Sigmoid colon (tissue), 7 donors: Measurements from ENCODE around the gene FAM168B. TPM values are rescaled to one million over a fixed set of nuclear protein-coding genes. Genes with fewer than 3 reads are reported as not detected.

Experiments used
- DNase-seq: peaks from one replicate; pipeline ENCODE4 v3.0.0-alpha.2; 2019
- H3K27ac ChIP-seq, 4 donors: fragments of 200-600 bp; sonication (generic); one replicate each; pipeline ENCODE4 v1.5.1; 2016 to 2019; ENCODE audit warnings: mild to moderate bottlenecking in 1 of 4
- H3K27me3 ChIP-seq, 3 donors: fragments of 200-600 bp; sonication (generic); one replicate each; pipeline ENCODE4 v1.5.1; 2019; ENCODE audit warnings: mild to moderate bottlenecking in 1 of 3
- H3K36me3 ChIP-seq, 4 donors: fragments of 200-600 bp; sonication (generic); one replicate each; pipeline ENCODE4 v1.5.1; 2016 to 2019
- H3K4me1 ChIP-seq, 4 donors: fragments of 200-600 bp; sonication (generic); one replicate each; pipeline ENCODE4 v1.5.1; 2017 to 2019
- H3K4me3 ChIP-seq, 4 donors: fragments of 200-600 bp; sonication (generic); one replicate each; pipeline ENCODE4 v1.5.1; 2017 to 2019; ENCODE audit warnings: mild to moderate bottlenecking in 2 of 4, moderate library complexity in 1 of 4
- H3K9me3 ChIP-seq, 4 donors: fragments of 200-600 bp in 3 of 4; sonication (generic) in 3 of 4; one replicate each; pipeline versions ENCODE4 v1.5.1 to v1.6.1; 2013 to 2019
- EP300 ChIP-seq, 4 donors: sonication (generic); formaldehyde crosslinking; IDR thresholded peaks; one replicate each; pipeline ENCODE4 v1.6.1; 2017; ENCODE audit warnings: antibody characterized with exemption in 4 of 4
- POLR2A ChIP-seq, 2 donors: fragments of 450-650 bp; IDR thresholded peaks; one replicate each; pipeline ENCODE4 v1.6.1; 2016; ENCODE audit warnings: antibody characterized with exemption in 2 of 2, mild to moderate bottlenecking in 2 of 2, moderate library complexity in 2 of 2
- POLR2AphosphoS5 ChIP-seq, 4 donors: sonication (generic); formaldehyde crosslinking; IDR thresholded peaks; one replicate each; pipeline ENCODE4 v1.6.1; 2017; ENCODE audit warnings: antibody characterized with exemption in 4 of 4
- WGBS, 2 donors: extraction: QIAGEN DNeasy Blood & Tissue Kit; methylation state at CpG; one replicate each; pipeline ENCODE4 v1.1.7; 2013; 5-methylcytosine and 5-hydroxymethylcytosine counted together
- intact Hi-C: fragments of 100-400 bp; cut with DNase I; formaldehyde crosslinking; loops from one replicate; pipeline ENCODE4 v1.15.1; 2023
- polyA plus RNA-seq, 3 donors: library from polyadenylated mRNA; stranded (reverse); fragments of 200-250 nt; gene quantifications; one replicate each; pipeline ENCODE4 v1.2.3, GENCODE V29; 2013
- total RNA-seq, 4 donors: library from RNA; depleted of rRNA; stranded (reverse); fragments of >200 nt; gene quantifications; one replicate each; pipeline ENCODE4 v1.1.0, GENCODE V29; 2016
- TF ChIP-seq, protein P1 (sequence below), 4 experiments: fragments of 450-650 bp in 3 of 4; fragments of 200-600 bp in 1 of 4; IDR thresholded peaks; one replicate each; pipeline ENCODE4 v1.5.1; 2016 to 2019; ENCODE audit warnings: antibody characterized with exemption in 4 of 4, mild to moderate bottlenecking in 3 of 4, moderate library complexity in 2 of 4
- donor health status: healthy with polysubstance abuse.
- donor health status: Bipolar disorder and iron deficiency.
- donor health status: healthy.

The FAM168B gene
- total and polyA plus RNA-seq, 7 donors: 29.1 to 153 (median 125) TPM

DNA sequence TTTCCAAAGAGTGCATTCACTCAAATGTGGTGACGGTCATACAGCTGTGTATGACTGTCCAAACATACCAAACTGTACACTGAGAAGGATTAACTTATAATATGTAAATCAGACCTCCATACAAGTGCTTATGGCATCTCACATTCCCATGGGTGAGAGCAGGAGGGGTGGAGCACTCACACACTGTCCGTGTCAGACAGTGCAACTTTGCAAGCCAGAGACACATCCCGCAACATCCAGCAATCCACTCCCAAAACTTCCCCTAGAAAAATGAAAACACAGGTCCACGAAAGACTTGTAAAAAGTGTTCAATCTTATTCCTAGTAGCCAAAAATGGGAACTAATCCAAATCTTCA, 36.4 kb downstream of the FAM168B start:
- intact Hi-C loops: no loop called here
- Histone ChIP-seq H3K9me3 (no peaks in the 10 kb centered on the region), H3K36me3 (peaks cover 19 to 58% (median 28%) of the 10 kb centered on the region in 4 donors), H3K4me1 (peaks cover 0 to 43% (median 30%) of the 10 kb centered on the region in 4 donors), H3K4me3 (no peak overlapping the region), H3K27me3 (no peaks in the 10 kb centered on the region), H3K27ac (no peak overlapping the region)
- DNase-seq: no peak
- WGBS, 2 donors: 87 to 91% methylated on average over 4 of the region's 4 CpGs
- no peak for TF ChIP-seq EP300 (IDR thresholded peaks at IDR 0.05)
- TF ChIP-seq, protein P1, sequence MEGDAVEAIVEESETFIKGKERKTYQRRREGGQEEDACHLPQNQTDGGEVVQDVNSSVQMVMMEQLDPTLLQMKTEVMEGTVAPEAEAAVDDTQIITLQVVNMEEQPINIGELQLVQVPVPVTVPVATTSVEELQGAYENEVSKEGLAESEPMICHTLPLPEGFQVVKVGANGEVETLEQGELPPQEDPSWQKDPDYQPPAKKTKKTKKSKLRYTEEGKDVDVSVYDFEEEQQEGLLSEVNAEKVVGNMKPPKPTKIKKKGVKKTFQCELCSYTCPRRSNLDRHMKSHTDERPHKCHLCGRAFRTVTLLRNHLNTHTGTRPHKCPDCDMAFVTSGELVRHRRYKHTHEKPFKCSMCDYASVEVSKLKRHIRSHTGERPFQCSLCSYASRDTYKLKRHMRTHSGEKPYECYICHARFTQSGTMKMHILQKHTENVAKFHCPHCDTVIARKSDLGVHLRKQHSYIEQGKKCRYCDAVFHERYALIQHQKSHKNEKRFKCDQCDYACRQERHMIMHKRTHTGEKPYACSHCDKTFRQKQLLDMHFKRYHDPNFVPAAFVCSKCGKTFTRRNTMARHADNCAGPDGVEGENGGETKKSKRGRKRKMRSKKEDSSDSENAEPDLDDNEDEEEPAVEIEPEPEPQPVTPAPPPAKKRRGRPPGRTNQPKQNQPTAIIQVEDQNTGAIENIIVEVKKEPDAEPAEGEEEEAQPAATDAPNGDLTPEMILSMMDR (IDR thresholded peaks at IDR 0.05): no peak
- TF ChIP-seq POLR2AphosphoS5 (IDR thresholded peaks at IDR 0.05): no peak
- no peak for TF ChIP-seq POLR2A (IDR thresholded peaks at IDR 0.05)

DNA sequence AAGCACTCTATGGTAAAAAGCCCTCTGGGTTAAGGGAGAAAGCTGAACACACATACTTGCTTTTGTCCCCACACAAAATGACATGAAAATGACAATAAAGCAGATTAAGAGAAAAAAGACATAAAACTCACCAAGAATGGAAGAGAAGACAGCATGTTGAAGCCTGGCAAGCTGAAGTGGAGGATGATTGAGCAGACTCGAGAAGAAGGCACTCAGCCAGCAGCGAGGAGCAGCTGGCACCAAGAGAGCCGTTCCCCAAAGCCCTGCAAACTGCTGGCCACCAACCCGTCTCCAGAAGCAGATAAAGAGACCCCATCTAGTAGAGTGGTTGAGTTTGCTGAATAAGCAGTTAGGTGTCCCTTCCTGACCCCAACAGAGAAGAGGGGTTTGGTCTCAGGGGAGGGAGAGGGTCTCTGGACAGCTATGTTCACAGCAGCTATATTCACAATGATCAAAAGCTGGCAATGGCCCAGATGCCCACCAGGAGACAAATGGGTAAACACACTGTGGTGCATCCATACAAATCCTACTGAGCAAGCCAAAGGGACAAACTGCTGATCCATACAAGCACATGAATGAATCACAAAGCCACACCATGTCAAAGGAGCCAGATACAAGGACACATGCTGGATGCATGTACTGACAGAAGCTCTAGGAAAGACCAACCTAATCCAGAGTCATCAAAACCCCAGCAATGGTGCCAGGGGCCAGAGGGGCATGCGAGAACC, 36.9 kb downstream of the FAM168B start:
- intact Hi-C loops: no loop called here
- 84 to 85% methylated on average over 5 of the region's 5 CpGs for WGBS, 2 donors
- no peak overlapping the region for H3K4me3 ChIP-seq
- H3K9me3 ChIP-seq: no peaks in the 10 kb centered on the region
- DNase-seq: no peak
- H3K4me1 ChIP-seq: peaks cover 0 to 40% (median 26%) of the 10 kb centered on the region in 4 donors
- H3K27me3 ChIP-seq: no peaks in the 10 kb centered on the region
- H3K27ac ChIP-seq: peak overlapping the region in 3 of 4 donors; percentile 46 to 59 (median 49)
- TF ChIP-seq EP300 (IDR thresholded peaks at IDR 0.05) (no peak), POLR2AphosphoS5 (IDR thresholded peaks at IDR 0.05) (no peak), POLR2A (IDR thresholded peaks at IDR 0.05) (no peak)
- TF ChIP-seq, protein P1 (IDR thresholded peaks at IDR 0.05): no peak
- peaks cover 24 to 63% (median 33%) of the 10 kb centered on the region in 4 donors for H3K36me3 ChIP-seq

DNA sequence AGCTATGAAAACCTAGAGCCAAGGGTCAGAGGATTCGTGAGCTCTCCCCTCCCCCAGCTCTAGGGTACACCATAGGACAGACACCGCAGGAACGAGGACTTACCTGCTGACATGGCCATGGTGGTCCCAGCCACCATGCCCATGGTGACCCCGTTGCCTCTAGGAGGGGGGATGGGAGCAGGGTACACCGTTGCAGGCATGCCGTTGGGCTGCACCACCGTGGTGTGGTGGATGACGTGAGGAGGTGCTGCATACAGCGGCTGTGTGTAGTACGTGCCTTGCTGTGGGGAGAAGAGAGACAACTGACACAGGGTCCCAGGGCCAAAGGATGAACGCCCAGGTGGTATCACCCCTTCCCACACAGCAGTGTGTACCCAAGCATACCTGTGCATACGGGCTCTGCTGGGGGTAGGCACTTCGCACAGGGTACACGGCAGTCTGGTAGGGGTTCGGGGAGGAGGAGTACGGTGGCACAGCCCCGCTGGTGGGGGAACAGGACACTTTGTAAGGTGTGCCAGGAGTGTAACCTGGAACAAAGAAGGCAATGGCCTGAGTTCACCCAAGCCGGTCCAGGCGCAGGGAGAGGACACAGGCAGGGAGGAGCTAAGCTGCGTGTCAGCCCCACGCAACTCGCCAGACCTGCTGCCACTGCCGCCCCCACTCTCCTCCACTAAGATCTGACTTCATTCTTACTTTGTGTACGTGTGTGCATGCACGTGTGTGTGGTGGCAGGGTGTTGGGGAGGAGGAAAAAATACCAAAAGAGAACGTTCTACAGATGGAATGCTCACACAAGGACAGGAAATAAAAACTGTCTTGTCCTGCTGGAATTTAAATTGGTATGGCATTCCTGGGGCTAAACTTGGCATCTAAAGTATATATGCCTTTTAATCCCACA, 37.8 kb downstream of the FAM168B start:
- Histone ChIP-seq H3K27me3 (no peaks in the 10 kb centered on the region), H3K4me1 (peaks cover 0 to 36% (median 24%) of the 10 kb centered on the region in 4 donors), H3K36me3 (peaks cover 32 to 73% (median 38%) of the 10 kb centered on the region in 4 donors), H3K27ac (peak overlapping the region in 3 of 4 donors; percentile 46 to 59 (median 49)), H3K4me3 (no peak overlapping the region), H3K9me3 (no peaks in the 10 kb centered on the region)
- TF ChIP-seq, protein P1 (IDR thresholded peaks at IDR 0.05): no peak
- TF ChIP-seq POLR2AphosphoS5 (IDR thresholded peaks at IDR 0.05): no peak
- TF ChIP-seq POLR2A (IDR thresholded peaks at IDR 0.05): no peak
- TF ChIP-seq EP300 (IDR thresholded peaks at IDR 0.05): no peak
- no peak for DNase-seq
- 94 to 95% methylated on average over 26 of the region's 26 CpGs for WGBS, 2 donors
- intact Hi-C loops: no loop called here

DNA sequence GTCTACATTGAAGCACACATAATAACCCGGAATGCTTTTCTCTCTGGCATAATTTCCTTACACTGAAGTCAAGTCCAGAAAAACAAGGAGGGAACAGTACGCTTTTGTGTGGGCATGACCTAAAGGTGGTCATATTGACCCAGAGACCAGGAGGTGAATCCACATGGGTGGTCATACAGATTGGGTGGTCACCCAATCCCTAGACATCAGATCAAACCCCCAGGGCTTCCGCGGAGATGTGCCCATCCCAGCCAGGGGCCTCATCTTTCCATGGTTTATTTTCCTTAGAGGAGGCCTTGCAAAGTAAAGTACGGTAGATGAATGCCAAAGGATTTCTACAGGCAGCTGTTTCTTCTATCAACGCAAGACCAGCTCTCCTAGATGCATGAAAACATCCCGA, 38.8 kb downstream of the FAM168B start:
- no peak overlapping the region for H3K4me3 ChIP-seq
- TF ChIP-seq EP300 (IDR thresholded peaks at IDR 0.05) (no peak), POLR2A (IDR thresholded peaks at IDR 0.05) (no peak), POLR2AphosphoS5 (IDR thresholded peaks at IDR 0.05) (no peak)
- no peaks in the 10 kb centered on the region for H3K9me3 ChIP-seq
- H3K4me1 ChIP-seq: peaks cover 0 to 36% (median 24%) of the 10 kb centered on the region in 4 donors
- no peaks in the 10 kb centered on the region for H3K27me3 ChIP-seq
- intact Hi-C loops: no loop called here
- DNase-seq: no peak
- 95 to 97% methylated on average over 7 of the region's 7 CpGs for WGBS, 2 donors
- peaks cover 41 to 77% (median 43%) of the 10 kb centered on the region in 4 donors for H3K36me3 ChIP-seq
- no peak overlapping the region for H3K27ac ChIP-seq

DNA sequence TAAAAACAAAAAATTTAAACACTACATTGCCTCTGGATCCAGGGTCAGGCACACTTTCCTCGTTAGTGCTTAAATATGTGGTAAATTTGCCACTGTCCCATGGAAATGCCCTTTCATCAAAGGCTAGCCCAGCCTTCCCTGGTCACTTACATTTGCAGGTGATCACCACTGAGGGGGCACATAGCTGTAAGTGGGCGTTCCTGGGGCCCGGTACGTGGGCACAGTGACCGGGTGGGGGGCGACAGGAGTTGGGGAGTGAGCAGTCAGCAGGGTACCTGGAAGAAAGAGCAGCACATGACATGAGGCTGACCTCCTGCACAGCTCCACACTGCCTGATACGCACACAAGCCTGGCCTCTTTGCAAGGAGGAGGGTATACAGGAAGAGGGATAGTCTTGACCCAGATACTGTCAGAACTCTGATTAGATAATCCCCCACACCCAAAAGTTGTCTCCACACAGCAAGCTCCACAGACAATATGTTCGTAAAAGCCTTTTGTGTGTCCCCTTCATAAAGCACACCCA, 40.5 kb downstream of the FAM168B start:
- no peaks in the 10 kb centered on the region for H3K9me3 ChIP-seq
- H3K27me3 ChIP-seq: no peaks in the 10 kb centered on the region
- 89 to 93% methylated on average over 8 of the region's 8 CpGs for WGBS, 2 donors
- H3K27ac ChIP-seq: no peak overlapping the region
- H3K4me3 ChIP-seq: no peak overlapping the region
- TF ChIP-seq EP300 (IDR thresholded peaks at IDR 0.05): no peak
- TF ChIP-seq POLR2AphosphoS5 (IDR thresholded peaks at IDR 0.05): no peak
- TF ChIP-seq POLR2A (IDR thresholded peaks at IDR 0.05): no peak
- peaks cover 0 to 27% (median 24%) of the 10 kb centered on the region in 4 donors for H3K4me1 ChIP-seq
- intact Hi-C loops: no loop called here
- H3K36me3 ChIP-seq: peaks cover 50 to 89% (median 54%) of the 10 kb centered on the region in 4 donors
- no peak for DNase-seq
